Measurements from ENCODE around the gene GRIK3.

Gene GRIK3

GRCh38 chr1:36884029-36884701 is 150.2 kb downstream of the GRIK3 start:
- no peak overlapping the region for H2BK5ac ChIP-seq (ENCODE audit: low read depth, low read length, poor library complexity)
- H3K4me1 ChIP-seq (ENCODE audit: control insufficient read depth in 1 of 2, insufficient read depth in 2 of 2, low read length in 2 of 2), result no peaks in the 10 kb centered on the region
- H3K27ac ChIP-seq (ENCODE audit: low read depth, low read length), result no peak overlapping the region
- no peak overlapping the region for H3K18ac ChIP-seq (ENCODE audit: low read length)
- no peaks in the 10 kb centered on the region for H3K79me1 ChIP-seq (ENCODE audit: low read length)
- H3K14ac ChIP-seq (ENCODE audit: low read length), result no peak overlapping the region
- no peak overlapping the region for H3K9ac ChIP-seq (ENCODE audit: low read length)
- H4K91ac ChIP-seq (ENCODE audit: low read depth, low read length), result no peak overlapping the region
- WGBS (ENCODE audit: extremely low coverage, insufficient coverage, insufficient read length), result no CpG with 5 or more reads among the region's 8 CpGs
- no peak overlapping the region for H2BK120ac ChIP-seq (ENCODE audit: insufficient read depth, low read length, poor library complexity)
- H3K27me3 ChIP-seq (ENCODE audit: insufficient read depth, low read length), result no peaks in the 10 kb centered on the region
- H2AFZ ChIP-seq (ENCODE audit: insufficient read depth, low read length, poor library complexity), result no peak overlapping the region
- no peak for DNase-seq
- H3K9me3 ChIP-seq (ENCODE audit: insufficient read depth, low read depth, low read length), result peaks cover 2% of the 10 kb centered on the region
- no peak overlapping the region for H3K4me2 ChIP-seq (ENCODE audit: low read length)
- no peak overlapping the region for H2AK5ac ChIP-seq (ENCODE audit: low read length)
- H3K36me3 ChIP-seq (ENCODE audit: control insufficient read depth in 1 of 2, insufficient read depth in 2 of 2, low read length in 2 of 2), result no peaks in the 10 kb centered on the region
- H3K79me2 ChIP-seq (ENCODE audit: control insufficient read depth, insufficient read depth, low read length, poor library complexity), result no peaks in the 10 kb centered on the region
- no peak overlapping the region for H3K23ac ChIP-seq (ENCODE audit: low read length)
- H2BK12ac ChIP-seq (ENCODE audit: low read length), result no peak overlapping the region
- no peak overlapping the region for H4K12ac ChIP-seq (ENCODE audit: low read depth, low read length)
- no peak overlapping the region for H3K4me3 ChIP-seq (ENCODE audit: low read depth, low read length)
- H3K4ac ChIP-seq (ENCODE audit: low read depth, low read length), result no peak overlapping the region
- H4K8ac ChIP-seq (ENCODE audit: low read depth, low read length), result no peak overlapping the region

DNA sequence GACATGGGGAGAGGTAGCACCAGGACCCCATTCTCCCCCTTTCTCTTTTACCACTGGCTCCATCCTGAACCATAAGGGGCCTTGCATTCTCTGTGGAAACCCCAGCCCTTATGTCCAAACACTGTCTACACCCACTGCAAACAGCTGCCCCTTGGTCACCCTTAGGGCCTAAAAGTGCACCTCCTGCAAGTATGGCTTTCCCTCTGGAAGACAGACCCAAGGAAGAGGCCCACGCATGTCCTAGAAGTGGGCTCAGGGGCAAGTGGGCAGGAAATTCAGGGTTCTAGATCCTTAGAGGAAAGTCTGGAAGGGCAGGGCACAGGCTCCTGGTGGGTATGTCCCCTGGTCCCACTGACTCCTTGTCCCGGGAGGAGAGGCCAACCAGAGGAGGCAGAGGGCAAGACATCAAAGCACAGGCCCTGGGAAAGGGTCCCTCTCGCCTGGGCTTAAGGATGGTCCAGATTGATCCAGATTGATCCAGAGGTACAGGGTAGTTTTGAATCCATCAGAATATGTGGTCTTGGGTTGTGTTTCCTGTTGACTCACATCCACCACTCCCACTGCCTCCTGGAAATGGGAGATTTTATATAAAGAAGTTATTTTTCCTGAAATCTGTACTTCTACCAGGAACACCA is 150.9 kb downstream of the GRIK3 start:
- no peak overlapping the region for H2BK12ac ChIP-seq (ENCODE audit: low read length)
- H4K8ac ChIP-seq (ENCODE audit: low read depth, low read length), result no peak overlapping the region
- H3K14ac ChIP-seq (ENCODE audit: low read length), result no peak overlapping the region
- no peak overlapping the region for H3K23ac ChIP-seq (ENCODE audit: low read length)
- H2BK120ac ChIP-seq (ENCODE audit: insufficient read depth, low read length, poor library complexity), result no peak overlapping the region
- H3K9me3 ChIP-seq (ENCODE audit: insufficient read depth, low read depth, low read length), result peaks cover 2% of the 10 kb centered on the region
- H3K27ac ChIP-seq (ENCODE audit: low read depth, low read length), result no peak overlapping the region
- WGBS (ENCODE audit: extremely low coverage, insufficient coverage, insufficient read length), result no CpG with 5 or more reads among the region's 3 CpGs
- no peaks in the 10 kb centered on the region for H3K36me3 ChIP-seq (ENCODE audit: control insufficient read depth in 1 of 2, insufficient read depth in 2 of 2, low read length in 2 of 2)
- no peak overlapping the region for H3K4me3 ChIP-seq (ENCODE audit: low read depth, low read length)
- no peak overlapping the region for H4K91ac ChIP-seq (ENCODE audit: low read depth, low read length)
- H3K79me1 ChIP-seq (ENCODE audit: low read length), result no peaks in the 10 kb centered on the region
- no peak for DNase-seq
- H3K9ac ChIP-seq (ENCODE audit: low read length), result no peak overlapping the region
- H3K4me1 ChIP-seq (ENCODE audit: control insufficient read depth in 1 of 2, insufficient read depth in 2 of 2, low read length in 2 of 2), result no peaks in the 10 kb centered on the region
- H4K12ac ChIP-seq (ENCODE audit: low read depth, low read length), result no peak overlapping the region
- H3K4ac ChIP-seq (ENCODE audit: low read depth, low read length), result no peak overlapping the region
- H3K4me2 ChIP-seq (ENCODE audit: low read length), result no peak overlapping the region
- H3K79me2 ChIP-seq (ENCODE audit: control insufficient read depth, insufficient read depth, low read length, poor library complexity), result no peaks in the 10 kb centered on the region
- no peak overlapping the region for H3K18ac ChIP-seq (ENCODE audit: low read length)
- no peak overlapping the region for H2AK5ac ChIP-seq (ENCODE audit: low read length)
- no peak overlapping the region for H2AFZ ChIP-seq (ENCODE audit: insufficient read depth, low read length, poor library complexity)
- no peaks in the 10 kb centered on the region for H3K27me3 ChIP-seq (ENCODE audit: insufficient read depth, low read length)
- H2BK5ac ChIP-seq (ENCODE audit: low read depth, low read length, poor library complexity), result no peak overlapping the region

- DNase-seq, result no peak
- Histone ChIP-seq H3K79me2 (ENCODE audit: control insufficient read depth, insufficient read depth, low read length, poor library complexity) (no peaks in the 10 kb centered on the region), H3K9ac (ENCODE audit: low read length) (no peak overlapping the region), H2BK12ac (ENCODE audit: low read length) (no peak overlapping the region), H3K4me1 (ENCODE audit: control insufficient read depth in 1 of 2, insufficient read depth in 2 of 2, low read length in 2 of 2) (no peaks in the 10 kb centered on the region), H3K4me2 (ENCODE audit: low read length) (no peak overlapping the region), H4K12ac (ENCODE audit: low read depth, low read length) (no peak overlapping the region), H3K79me1 (ENCODE audit: low read length) (no peaks in the 10 kb centered on the region), H3K23ac (ENCODE audit: low read length) (no peak overlapping the region), H3K27ac (ENCODE audit: low read depth, low read length) (no peak overlapping the region), H3K18ac (ENCODE audit: low read length) (no peak overlapping the region), H3K9me3 (ENCODE audit: insufficient read depth, low read depth, low read length) (peaks cover 2% of the 10 kb centered on the region), H3K4ac (ENCODE audit: low read depth, low read length) (no peak overlapping the region), H2AK5ac (ENCODE audit: low read length) (no peak overlapping the region), H3K4me3 (ENCODE audit: low read depth, low read length) (no peak overlapping the region), H2BK5ac (ENCODE audit: low read depth, low read length, poor library complexity) (no peak overlapping the region), H3K14ac (ENCODE audit: low read length) (no peak overlapping the region), H3K36me3 (ENCODE audit: control insufficient read depth in 1 of 2, insufficient read depth in 2 of 2, low read length in 2 of 2) (no peaks in the 10 kb centered on the region), H2BK120ac (ENCODE audit: insufficient read depth, low read length, poor library complexity) (no peak overlapping the region), H4K91ac (ENCODE audit: low read depth, low read length) (no peak overlapping the region), H2AFZ (ENCODE audit: insufficient read depth, low read length, poor library complexity) (no peak overlapping the region), H3K27me3 (ENCODE audit: insufficient read depth, low read length) (no peaks in the 10 kb centered on the region), H4K8ac (ENCODE audit: low read depth, low read length) (no peak overlapping the region)
- WGBS (ENCODE audit: extremely low coverage, insufficient coverage, insufficient read length), result no CpG with 5 or more reads among the region's 11 CpGs
Measured at GRCh38 chr1:36882536-36883285, 151.6 kb downstream of the GRIK3 start.

GRCh38 chr1:36881541-36881940 is 152.8 kb downstream of the GRIK3 start:
- no peak overlapping the region for H4K8ac ChIP-seq (ENCODE audit: low read depth, low read length)
- no CpG with 5 or more reads among the region's 6 CpGs for WGBS (ENCODE audit: extremely low coverage, insufficient coverage, insufficient read length)
- no peak overlapping the region for H3K18ac ChIP-seq (ENCODE audit: low read length)
- no peak overlapping the region for H3K27ac ChIP-seq (ENCODE audit: low read depth, low read length)
- H2BK120ac ChIP-seq (ENCODE audit: insufficient read depth, low read length, poor library complexity), result no peak overlapping the region
- H3K4me3 ChIP-seq (ENCODE audit: low read depth, low read length), result no peak overlapping the region
- H3K27me3 ChIP-seq (ENCODE audit: insufficient read depth, low read length), result no peaks in the 10 kb centered on the region
- no peak for DNase-seq
- H3K4me2 ChIP-seq (ENCODE audit: low read length), result no peak overlapping the region
- H3K23ac ChIP-seq (ENCODE audit: low read length), result no peak overlapping the region
- no peak overlapping the region for H2AK5ac ChIP-seq (ENCODE audit: low read length)
- no peak overlapping the region for H4K12ac ChIP-seq (ENCODE audit: low read depth, low read length)
- H2BK12ac ChIP-seq (ENCODE audit: low read length), result no peak overlapping the region
- H2BK5ac ChIP-seq (ENCODE audit: low read depth, low read length, poor library complexity), result no peak overlapping the region
- no peak overlapping the region for H3K14ac ChIP-seq (ENCODE audit: low read length)
- H3K36me3 ChIP-seq (ENCODE audit: control insufficient read depth in 1 of 2, insufficient read depth in 2 of 2, low read length in 2 of 2), result no peaks in the 10 kb centered on the region
- no peak overlapping the region for H4K91ac ChIP-seq (ENCODE audit: low read depth, low read length)
- H3K4ac ChIP-seq (ENCODE audit: low read depth, low read length), result no peak overlapping the region
- no peaks in the 10 kb centered on the region for H3K79me2 ChIP-seq (ENCODE audit: control insufficient read depth, insufficient read depth, low read length, poor library complexity)
- no peak overlapping the region for H2AFZ ChIP-seq (ENCODE audit: insufficient read depth, low read length, poor library complexity)
- H3K9me3 ChIP-seq (ENCODE audit: insufficient read depth, low read depth, low read length), result peaks cover 2% of the 10 kb centered on the region
- no peaks in the 10 kb centered on the region for H3K79me1 ChIP-seq (ENCODE audit: low read length)
- no peaks in the 10 kb centered on the region for H3K4me1 ChIP-seq (ENCODE audit: control insufficient read depth in 1 of 2, insufficient read depth in 2 of 2, low read length in 2 of 2)
- H3K9ac ChIP-seq (ENCODE audit: low read length), result no peak overlapping the region
